ENCODE data around the gene UNCX. TPM values are rescaled to one million over a fixed set of nuclear protein-coding genes. Genes with fewer than 3 reads are reported as not detected.

UNCX gene
- total and polyA plus RNA-seq, 9 of the 15 experiments (the other 6 are each of a cell fraction or from before 2014, with no cell fraction given), result not detected

DNA sequence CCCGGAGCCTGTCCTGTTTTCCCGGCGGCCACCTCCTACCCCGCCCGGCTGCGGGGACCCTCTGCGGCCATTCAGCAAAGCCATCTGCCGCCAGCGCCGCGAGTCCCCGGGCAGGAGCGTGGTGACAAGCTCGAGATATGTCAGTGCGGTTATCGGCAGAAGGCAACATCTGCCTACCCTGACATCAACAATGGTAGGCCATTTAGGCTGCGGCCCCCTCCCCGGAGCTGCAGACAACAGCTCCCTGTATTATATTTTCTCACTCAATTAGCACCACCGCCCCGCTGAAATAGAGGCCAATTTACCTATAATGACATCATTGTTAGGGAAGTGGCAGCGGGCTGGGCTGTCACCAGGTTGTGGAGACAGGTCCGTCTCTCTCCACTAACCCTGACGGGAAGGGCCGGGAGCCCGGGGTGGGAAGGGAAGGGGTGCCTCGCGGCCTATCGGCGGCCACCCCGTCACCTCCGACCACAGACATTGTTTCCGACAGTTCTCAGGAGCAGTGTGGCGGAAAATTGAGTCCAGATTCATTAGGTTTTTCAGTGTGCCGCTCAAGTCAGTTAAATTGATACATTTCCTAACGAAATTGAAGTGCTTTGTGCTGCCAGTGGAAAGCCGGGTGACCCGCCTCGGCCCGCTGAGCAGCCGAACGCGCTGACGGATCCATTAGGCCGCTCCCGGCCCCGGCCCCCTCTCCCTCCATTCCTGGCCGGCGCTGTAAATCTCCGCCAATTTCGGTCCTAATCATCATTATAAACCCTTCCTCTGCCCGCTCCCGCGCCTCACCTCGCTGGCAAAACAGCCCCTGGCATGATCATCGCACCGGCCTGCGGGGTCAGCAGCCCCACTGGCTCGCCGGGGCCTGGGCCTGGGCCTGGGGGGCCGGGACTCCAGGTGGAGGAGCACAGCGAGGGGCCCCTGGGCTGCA lies 43.0 kb downstream of the UNCX start (continued):
- TF ChIP-seq, protein P1, sequence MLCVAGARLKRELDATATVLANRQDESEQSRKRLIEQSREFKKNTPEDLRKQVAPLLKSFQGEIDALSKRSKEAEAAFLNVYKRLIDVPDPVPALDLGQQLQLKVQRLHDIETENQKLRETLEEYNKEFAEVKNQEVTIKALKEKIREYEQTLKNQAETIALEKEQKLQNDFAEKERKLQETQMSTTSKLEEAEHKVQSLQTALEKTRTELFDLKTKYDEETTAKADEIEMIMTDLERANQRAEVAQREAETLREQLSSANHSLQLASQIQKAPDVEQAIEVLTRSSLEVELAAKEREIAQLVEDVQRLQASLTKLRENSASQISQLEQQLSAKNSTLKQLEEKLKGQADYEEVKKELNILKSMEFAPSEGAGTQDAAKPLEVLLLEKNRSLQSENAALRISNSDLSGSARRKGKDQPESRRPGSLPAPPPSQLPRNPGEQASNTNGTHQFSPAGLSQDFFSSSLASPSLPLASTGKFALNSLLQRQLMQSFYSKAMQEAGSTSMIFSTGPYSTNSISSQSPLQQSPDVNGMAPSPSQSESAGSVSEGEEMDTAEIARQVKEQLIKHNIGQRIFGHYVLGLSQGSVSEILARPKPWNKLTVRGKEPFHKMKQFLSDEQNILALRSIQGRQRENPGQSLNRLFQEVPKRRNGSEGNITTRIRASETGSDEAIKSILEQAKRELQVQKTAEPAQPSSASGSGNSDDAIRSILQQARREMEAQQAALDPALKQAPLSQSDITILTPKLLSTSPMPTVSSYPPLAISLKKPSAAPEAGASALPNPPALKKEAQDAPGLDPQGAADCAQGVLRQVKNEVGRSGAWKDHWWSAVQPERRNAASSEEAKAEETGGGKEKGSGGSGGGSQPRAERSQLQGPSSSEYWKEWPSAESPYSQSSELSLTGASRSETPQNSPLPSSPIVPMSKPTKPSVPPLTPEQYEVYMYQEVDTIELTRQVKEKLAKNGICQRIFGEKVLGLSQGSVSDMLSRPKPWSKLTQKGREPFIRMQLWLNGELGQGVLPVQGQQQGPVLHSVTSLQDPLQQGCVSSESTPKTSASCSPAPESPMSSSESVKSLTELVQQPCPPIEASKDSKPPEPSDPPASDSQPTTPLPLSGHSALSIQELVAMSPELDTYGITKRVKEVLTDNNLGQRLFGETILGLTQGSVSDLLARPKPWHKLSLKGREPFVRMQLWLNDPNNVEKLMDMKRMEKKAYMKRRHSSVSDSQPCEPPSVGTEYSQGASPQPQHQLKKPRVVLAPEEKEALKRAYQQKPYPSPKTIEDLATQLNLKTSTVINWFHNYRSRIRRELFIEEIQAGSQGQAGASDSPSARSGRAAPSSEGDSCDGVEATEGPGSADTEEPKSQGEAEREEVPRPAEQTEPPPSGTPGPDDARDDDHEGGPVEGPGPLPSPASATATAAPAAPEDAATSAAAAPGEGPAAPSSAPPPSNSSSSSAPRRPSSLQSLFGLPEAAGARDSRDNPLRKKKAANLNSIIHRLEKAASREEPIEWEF (CRISPR knock-in tag; IDR thresholded peaks at IDR 0.05), result no peak
- TF ChIP-seq KDM1A (IDR thresholded peaks at IDR 0.05) (no peak), XRCC4 (IDR thresholded peaks at IDR 0.05; ENCODE audit: extremely low read depth, insufficient read depth, insufficient read length) (no peak), SAP30 (IDR thresholded peaks at IDR 0.05; ENCODE audit: borderline replicate concordance, insufficient read depth, low read depth, low read length, poor library complexity, severe bottlenecking) (no peak)
